HG02938 (cell line): Measurements from ENCODE around the gene INO80B.
"Not testable (repeated sequence)": the region's sequence is repeated elsewhere in the genome, so short reads cannot be mapped to it uniquely, and the experiment has no call there.

Experiments used
- ATAC-seq: cut with Tn5 transposase; IDR thresholded peaks from one replicate; pipeline ENCODE4 v1.9.1; 2021; ENCODE audit warnings: mild to moderate bottlenecking, moderate library complexity; ENCODE audit not compliant: unreplicated experiment

Gene INO80B

DNA sequence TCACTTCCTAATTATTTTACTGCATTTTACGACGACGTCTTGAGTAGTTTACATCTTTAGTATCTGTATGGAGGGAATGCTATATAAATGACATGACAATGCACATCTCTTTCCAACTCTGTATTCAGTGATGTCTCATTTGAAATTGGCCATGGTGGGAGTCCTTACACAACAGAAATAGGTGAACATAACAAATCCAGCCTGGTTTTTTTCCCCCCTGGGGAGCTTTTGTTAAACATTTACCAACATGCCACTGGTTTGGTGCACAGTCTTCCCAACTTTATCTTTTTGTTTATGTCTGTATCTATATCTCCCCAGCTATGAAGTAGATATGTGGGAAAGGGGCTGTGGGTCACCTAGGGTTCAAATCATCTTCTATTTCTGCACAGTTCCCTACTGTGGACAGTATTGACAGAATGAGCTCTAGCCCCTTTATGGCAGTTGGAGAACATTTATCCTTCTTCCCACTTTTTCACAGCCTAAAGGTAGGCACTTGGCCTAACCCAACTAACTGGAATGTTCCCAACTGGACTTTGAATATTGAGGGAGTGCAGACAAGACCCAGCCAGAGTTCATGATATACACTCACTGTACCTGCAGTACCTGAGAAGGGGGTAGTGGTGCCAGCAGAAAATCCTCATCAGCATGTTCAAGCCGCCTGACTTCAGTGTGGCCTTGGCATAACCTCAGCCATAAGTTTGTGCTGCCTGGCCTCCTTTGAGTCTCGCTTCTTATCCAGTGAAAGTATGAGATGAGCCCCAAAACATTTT is 7.5 kb upstream of the INO80B start:
- no peak for ATAC-seq

DNA sequence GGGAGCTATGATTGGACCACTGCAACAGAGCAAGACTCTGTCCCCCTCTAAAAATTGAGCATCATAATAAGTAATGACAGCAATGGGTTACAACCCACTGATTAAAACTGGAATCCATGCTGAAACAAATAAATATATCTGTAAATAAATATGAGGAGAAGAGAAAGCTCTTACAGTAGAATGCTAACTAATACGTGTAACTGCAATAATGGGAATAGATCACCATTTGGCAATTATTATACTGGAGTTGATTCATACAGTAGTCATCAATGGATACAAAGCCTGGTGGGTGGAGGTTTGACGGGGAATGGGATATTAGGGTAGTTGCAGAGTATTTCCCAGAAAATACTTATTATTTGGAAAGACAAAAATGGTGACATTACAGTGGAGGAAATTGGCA is 6.1 kb upstream of the INO80B start:
- no peak for ATAC-seq

DNA sequence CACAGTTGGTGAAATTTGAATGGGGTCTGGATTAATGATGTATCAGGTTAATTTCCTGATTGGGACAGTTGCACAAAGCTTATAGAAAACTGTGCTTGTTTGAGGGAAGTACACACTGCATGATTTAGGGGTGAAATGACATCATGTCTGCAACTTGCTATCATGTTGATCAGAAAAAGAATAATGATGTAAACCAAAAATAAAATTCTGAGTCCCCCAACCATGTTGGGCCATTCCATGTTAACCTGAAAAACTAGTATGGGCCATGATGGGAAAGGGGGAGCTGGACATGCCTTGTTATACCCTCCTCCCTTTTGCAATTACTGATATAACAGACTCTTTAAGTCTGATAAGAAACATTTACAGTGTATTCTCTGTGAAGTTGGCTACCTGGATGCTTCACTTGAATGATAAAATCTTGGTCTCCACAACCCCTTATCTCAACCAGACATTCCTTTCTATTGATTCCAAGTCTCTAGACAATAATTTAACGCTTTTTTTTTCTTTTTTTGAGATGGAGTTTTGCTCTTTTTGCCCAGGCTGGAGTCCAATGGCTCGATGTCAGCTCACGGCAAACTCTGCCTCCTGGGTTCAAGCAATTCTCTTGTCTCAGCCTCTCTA is 4.2 kb upstream of the INO80B start:
- no peak for ATAC-seq

DNA sequence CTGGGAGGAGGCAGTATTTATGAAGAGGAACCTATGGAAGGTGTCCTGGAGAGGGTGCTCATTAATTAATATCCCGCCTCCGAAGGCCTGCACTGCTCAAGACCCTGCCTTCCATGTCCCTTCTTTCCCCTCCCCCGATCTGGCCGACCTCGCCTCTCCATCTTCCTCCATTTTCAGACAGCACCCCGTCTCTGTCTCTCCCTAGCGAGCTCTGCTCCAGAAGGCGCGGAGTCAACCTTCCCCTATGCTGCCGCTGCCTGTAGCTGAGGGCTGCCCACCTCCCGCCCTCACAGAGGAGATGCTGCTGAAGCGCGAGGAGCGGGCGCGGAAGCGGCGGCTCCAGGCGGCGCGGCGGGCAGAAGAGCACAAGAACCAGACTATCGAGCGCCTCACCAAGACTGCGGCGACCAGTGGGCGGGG is 2.3 kb downstream of the INO80B start:
- ATAC-seq, result no peak

DNA sequence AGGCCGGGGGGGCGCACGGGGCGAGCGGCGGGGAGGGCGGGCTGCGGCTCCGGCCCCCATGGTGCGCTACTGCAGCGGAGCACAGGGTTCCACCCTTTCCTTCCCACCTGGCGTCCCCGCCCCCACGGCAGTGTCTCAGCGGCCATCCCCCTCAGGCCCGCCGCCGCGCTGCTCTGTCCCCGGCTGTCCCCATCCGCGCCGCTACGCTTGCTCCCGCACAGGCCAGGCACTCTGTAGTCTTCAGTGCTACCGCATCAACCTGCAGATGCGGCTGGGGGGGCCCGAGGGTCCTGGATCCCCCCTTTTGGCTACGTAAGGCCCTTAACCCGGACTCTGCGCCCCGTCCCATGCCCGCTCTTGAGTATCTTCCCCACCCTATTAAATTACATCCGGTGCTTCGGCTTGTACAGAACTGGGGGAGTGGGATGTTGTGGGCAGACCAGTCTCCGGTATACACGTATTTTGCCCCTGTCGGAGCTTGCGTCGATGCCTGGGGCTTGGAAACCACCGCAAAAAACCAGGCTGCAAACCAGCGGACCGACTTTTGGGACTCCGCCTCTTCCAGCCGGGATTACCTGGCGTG is 2.8 kb downstream of the INO80B start:
- peak; percentile 22 for ATAC-seq

DNA sequence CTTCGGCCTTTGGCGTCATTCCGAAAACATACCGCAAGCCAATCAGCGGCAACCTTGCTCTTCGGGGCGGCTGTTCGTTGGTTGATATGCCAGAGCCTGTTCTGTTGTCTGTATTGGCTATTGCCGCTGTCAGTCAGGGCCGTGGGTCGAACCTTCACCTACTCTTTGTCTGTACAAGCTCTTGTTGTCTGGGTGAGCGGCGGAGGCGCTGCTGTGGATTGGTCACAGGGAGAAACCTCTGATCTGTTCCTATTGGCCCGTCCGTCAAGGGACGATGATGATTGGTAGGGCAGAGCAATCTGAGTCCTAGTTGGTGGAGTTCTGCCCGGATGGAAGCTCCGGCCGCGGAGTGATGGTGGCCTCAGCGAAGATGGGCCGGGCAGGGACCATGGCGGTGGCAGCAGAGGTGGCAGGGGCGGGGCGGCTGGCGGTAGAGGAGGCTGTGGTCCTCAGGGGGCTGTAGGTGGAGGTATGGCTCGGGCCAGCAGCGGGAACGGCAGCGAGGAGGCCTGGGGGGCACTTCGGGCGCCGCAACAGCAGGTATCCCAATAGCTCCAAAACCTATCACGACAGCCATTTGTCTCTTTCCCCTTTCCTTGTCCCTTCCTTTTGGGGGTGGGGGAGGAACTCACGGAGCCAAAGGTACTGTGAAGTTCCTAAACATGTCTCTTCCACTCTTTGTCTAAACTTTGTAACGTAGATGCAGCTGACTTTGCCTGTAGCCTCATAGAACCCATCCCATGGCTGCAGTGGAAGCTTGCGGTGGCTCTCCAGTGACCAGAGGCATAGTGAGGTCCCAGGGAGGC is 3.4 kb downstream of the INO80B start, which contains the start of gene WBP1:
Gene WBP1, plus strand, starts transcription at position 307 of the 806 bp plus-strand sequence. Its CDS starts 165 bp downstream, at position 472.
- peak; percentile 84 for ATAC-seq

DNA sequence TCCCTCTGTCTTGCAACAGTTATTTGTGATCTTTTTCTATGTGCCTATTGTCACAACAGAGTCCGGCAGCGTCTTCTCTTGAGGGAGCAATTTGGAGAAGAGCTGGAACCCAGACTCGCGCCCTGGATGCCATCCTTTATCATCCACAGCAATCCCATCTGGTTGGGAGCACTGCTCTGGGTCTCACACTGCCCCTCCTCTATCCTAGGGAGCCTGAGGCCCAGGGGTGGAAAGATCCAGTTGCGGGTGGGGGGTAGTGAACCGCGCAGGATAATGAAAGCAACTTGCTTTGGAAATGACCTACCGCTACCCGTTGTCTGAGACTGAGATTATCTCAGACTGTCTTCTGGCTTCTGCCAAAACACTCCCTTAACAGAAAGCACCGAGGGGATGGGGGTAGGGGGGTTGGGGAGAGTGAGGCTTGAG is 4.1 kb downstream of the INO80B start:
- no peak for ATAC-seq

DNA sequence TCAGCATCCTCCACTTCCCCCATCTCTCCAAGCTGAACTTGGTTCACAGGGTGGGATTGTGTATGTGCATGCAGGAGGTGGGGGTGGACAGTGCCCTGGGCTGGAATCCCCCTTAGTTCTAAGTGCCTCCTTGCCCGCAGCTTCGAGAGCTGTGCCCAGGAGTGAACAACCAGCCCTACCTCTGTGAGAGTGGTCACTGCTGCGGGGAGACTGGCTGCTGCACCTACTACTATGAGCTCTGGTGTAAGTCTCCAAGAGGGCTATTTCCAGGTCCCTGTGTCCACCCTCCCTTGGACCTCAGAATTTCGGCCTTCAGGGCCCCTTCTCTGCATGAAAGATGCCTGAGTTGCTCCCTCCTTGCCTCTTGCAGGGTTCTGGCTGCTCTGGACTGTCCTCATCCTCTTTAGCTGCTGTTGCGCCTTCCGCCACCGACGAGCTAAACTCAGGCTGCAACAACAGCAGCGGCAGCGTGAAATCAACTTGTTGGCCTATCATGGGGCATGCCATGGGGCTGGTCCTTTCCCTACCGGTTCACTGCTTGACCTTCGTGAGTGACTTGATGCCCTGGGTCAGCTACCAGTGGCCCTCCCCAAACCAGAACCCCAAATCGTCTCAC is 4.7 kb downstream of the INO80B start:
- not testable (repeated sequence) for ATAC-seq

DNA sequence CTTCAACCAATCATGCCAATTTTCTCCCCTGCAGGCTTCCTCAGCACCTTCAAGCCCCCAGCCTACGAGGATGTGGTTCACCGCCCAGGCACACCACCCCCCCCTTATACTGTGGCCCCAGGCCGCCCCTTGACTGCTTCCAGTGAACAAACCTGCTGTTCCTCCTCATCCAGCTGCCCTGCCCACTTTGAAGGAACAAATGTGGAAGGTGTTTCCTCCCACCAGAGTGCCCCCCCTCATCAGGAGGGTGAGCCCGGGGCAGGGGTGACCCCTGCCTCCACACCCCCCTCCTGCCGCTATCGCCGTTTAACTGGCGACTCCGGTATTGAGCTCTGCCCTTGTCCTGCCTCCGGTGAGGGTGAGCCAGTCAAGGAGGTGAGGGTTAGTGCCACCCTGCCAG is 5.3 kb downstream of the INO80B start:
- not testable (repeated sequence) for ATAC-seq

DNA sequence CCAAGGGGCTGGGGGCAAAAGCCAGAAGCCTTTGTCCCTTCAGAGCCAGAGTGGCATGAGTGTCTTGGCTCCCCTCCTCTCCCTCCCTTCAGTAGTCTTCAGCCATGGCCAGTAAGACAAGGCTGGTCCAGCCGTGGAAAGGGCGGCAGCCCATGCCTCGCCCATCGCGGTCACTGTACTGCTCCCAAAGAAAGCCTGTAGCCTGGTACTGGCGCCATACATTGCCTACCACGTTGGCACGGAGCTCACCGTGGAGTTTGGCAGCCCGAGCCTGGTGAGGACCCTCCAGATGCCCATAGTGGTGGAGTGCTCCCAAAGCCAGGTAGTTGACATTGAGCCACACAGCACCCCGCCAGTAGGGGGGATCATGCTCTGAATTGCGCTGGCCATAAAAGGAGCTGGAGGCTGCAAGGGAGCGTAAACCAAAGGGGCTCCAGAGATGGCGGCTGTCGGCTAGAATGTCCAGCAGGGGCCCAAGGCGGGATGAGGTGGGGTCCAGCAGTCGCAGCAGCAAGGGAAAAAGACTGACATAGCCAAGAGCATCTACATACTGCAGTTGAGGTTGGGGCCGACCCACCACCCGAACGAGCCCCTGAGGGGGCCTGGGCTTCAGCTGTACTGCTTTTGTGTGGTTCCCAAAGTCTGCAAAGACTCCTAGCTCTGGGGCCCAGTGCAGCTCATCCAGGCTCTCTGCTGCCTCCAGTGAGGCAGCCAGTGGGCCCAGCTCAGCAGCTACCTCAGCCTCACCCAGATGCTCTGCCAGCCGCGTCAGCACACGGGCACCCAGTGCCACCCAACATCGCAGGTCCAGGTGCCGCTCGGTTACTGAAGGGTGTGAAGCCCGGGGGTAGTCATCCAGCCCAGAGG is 6.5 kb downstream of the INO80B start:
- no peak for ATAC-seq

DNA sequence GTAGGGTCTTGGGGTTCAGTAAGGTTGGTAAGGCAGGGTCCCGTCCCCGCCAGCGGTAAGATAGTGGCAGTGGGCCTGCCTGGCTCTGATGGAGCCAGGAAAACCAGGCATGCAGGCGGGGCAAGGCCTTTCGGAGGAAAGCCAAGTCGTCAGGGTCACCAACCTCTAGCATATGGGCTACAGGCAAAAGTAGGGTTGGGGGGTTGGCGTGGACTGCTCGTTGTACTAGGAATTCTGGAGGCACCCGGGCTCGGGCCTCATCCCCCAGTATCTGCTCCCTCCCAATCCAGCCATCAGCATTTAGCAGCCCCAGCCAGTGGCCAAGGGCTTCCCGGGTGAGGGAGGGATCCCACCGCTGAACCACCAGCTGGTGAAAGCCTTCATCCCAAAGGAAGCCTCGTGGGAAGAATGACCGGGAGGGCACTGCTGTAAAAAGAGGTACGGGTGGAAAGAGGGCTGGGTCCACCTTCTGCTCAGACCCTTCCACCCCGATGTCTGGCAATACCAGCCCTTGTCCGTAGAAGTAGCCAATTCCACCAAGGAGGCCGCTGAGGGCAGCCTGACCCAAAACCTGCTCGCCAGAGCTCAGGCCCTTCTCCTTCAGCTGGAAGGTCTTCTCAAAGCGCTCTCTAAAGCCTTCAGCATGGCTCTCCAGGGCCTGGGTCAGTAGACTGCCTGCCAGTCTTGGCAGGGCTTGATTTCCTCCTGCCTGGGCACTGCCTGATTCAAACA is 7.3 kb downstream of the INO80B start:
- ATAC-seq, result no peak

DNA sequence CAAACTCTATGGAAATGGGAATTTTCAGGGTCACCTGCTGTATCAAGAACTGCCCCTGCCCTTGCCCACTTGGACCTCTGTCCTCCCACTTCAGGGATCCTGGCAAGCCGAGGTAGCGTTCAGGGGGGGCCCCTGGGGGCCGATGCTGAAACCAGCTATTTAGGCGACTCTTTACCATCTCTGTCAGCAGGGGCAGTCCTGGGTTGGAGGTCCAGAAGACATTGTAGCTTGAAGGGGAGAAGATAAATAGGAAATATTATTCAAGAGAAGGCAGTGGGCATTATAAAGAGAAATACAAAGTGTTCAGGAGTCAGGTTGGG is 7.9 kb downstream of the INO80B start:
- ATAC-seq, result no peak

DNA sequence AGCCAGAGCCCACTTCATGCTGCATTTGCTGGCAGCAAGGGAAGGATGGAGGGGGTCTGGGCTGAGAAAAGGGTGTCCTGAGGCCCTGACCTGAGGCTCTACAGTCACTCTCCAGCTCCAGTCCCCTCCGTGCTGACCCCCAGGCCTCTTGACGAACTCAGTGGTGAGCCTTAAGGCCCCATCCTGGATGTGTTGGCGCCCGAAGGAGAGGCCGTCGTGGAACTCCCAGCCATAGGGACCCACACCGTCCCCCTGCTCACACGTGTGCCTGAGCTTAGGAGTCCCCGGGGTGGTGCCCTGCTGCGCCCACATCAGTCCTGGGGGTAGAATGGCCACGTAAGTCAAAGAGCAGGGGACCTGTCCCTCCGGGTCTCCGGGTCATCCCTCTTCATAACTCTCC is 9.5 kb downstream of the INO80B start:
- no peak for ATAC-seq

DNA sequence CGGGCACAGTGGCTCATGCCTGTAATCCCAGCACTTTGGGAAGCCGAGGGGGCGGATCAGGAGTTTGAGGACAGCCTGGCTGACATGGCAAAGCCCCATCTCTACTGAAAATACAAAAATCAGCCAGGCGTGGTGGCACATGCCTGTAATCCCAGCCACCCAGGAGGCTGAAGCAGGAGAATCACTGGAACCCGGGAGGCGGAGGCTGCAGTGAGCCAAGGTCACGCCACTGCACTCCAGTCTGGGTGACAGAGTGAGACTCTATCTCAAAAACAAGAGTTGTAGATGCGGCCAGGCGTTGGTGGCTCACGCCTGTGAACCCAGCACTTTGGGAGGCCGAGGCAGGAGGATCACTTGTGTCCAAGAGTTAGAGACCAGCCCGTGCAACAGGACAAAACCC is 15.9 kb downstream of the INO80B start:
- ATAC-seq, result not testable (repeated sequence)

DNA sequence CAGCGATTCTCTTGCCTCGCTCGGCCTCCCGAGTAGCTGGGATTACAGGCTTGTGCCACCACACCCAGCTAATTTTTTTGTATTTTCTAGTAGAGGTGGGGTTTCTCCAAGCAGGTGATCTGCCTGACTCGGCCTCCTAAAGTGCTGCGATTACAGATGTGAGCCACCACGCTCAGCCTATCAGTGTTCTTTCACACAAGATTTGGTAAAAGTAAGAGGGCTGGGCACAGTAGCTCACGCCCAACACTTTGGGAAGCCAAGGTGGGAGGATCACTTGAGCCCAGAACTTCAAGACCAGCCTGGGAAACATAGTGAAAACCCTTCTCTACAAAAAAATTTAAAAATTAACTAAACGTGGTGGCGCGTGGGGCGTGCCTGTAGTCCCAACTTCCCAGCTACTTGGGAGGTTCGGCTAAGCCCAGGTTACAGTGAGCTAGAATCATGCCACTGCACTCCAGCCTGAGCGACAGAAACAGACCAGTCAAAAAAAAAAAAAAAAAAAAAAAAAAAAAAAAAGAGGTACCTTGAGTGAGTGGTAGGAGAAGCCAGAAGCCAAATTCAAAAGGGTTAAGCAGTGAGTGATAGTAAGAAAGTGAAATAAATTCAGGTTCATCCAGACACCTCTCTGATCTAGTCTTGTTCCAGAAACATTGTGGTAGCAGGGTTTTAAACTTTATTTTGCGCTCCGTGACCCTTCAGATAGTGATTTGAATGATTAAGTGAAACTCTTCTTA is 16.6 kb downstream of the INO80B start:
- no peak for ATAC-seq

DNA sequence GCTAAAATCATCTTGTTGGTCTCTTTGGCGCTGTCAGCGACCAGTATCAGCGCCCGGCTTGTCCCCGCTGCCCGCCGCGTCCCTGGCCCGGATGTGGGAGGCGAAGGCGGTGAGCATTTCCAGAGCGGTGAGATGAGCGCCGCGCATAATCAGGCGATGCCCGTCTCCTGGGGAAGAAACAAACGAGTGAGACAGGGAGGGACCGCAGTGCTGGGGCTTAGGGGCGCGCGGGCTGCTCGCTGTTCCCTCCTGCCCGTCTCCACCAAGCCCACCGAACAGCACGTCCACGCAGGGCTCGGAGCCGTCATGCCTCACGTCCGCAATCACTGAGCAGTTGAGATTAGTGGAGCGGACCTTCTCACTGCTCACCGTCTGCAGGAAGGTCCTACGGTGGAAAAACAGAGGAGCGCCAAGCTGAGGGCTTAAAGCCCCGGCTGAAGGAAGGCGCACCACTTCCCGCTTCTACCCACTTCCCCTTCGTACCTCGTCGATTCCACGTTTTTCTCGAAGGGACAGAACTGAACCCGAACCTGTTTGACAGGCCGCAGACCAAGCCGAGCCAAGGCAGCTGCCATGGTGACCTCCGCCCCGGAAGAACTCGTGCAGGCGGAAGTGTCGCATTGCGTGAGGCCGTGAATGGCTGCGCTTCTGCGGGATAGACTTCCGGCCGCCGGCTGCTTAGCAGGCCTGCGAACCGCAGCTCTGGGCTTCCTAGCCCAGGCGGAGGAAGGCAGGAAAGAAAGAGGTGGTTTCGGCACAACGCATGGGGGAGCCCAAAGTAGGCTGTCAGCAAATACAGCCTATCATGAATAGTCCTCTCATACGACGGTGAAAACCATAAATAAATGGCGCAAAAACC is 17.4 kb downstream of the INO80B start, which contains the start of gene MRPL53:
Gene MRPL53, minus strand, starts transcription at position 595 of the 859 bp plus-strand sequence. Its CDS starts 20 bp downstream, at position 575.
- peak; percentile 79 for ATAC-seq

DNA sequence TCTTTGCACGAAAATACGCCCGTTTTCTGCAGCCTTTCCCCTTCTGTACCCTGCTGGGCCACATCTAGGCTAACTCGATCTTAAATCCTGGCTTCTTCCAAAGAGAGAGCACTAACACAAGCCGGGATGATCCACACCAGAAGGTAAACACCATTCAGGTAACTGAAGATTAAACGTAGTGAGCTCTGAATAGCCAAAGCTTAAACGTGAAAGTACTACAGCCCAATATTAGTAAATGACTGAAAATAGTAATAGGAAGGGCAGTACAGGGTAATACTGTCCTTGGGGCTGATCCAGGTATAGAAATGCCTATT is 18.0 kb downstream of the INO80B start:
- ATAC-seq, result no peak

DNA sequence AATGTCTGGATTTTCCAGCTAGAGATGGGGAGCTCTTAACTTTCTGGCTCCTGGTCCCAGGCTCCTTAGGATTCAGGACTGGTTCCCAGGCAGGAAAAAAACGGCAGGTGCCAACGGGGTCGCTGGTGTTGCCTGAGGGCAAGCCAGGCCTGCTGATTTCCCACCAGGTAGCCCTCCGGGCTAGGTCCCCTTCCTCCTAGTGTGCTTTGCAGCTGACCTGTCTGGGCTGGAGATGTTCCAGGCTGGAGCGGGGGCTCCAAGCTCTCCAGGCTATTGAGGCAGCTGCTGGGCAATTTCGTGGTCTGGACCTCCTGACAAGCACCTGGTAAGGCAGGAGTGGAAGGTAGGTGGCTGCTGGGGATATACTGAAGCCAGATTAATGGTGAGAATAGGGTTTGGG is 19.6 kb downstream of the INO80B start:
- ATAC-seq, result no peak
